ENCODE measurements around the gene LRRC18. TPM values are rescaled to one million over a fixed set of nuclear protein-coding genes. Genes with fewer than 3 reads are reported as not detected.

The LRRC18 gene
- polyA plus RNA-seq, 1 of the 3 experiments (the other 2 are of a cell fraction): not detected

DNA sequence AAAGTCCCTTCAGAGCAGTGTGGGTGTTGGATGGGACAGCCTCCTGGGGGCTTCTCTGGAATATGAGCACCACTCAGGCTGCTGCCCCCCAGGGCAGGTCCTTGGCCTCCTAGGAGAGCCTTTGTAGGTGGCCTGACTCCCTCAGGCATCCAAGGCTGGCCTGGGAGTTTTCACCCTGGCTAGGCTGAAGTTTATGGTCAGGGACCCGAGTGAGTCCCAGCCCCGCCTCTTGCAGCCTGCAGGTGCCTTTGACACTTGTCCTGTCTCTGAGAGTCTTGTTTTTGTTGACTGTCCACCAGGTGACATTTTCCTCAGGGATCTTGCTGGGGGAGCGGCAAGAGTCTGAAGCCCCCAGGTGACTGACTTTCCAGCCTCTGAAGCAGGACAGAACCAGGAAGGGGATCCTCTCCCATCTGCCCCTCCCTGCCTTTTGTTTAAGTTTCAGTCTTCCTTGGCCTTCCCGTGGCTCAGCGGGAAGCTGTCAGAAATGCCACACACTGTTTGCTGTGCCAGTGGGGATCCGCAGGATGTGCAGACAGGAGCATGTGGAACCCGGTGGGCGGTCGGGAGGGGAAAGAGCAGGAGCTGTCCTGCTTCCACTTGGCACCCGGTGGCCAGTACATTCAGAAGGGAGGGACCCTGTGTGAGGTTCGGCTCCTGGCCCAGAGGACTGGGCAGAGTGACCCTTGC lies 59.5 kb downstream of the LRRC18 start (continued):
- TF ChIP-seq, protein P1, sequence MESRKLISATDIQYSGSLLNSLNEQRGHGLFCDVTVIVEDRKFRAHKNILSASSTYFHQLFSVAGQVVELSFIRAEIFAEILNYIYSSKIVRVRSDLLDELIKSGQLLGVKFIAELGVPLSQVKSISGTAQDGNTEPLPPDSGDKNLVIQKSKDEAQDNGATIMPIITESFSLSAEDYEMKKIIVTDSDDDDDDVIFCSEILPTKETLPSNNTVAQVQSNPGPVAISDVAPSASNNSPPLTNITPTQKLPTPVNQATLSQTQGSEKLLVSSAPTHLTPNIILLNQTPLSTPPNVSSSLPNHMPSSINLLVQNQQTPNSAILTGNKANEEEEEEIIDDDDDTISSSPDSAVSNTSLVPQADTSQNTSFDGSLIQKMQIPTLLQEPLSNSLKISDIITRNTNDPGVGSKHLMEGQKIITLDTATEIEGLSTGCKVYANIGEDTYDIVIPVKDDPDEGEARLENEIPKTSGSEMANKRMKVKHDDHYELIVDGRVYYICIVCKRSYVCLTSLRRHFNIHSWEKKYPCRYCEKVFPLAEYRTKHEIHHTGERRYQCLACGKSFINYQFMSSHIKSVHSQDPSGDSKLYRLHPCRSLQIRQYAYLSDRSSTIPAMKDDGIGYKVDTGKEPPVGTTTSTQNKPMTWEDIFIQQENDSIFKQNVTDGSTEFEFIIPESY (IDR thresholded peaks at IDR 0.05; ENCODE audit: borderline replicate concordance, low read depth): no peak
- TF ChIP-seq, protein P2, sequence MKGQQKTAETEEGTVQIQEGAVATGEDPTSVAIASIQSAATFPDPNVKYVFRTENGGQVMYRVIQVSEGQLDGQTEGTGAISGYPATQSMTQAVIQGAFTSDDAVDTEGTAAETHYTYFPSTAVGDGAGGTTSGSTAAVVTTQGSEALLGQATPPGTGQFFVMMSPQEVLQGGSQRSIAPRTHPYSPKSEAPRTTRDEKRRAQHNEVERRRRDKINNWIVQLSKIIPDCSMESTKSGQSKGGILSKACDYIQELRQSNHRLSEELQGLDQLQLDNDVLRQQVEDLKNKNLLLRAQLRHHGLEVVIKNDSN (IDR thresholded peaks at IDR 0.05; ENCODE audit: borderline replicate concordance, low read depth): no peak
- TF ChIP-seq SIN3A (IDR thresholded peaks at IDR 0.05; ENCODE audit: borderline replicate concordance, low read depth, low read length) (no peak), MXI1 (IDR thresholded peaks at IDR 0.05; ENCODE audit: low read depth, low read length) (no peak), POLR2AphosphoS5 (IDR thresholded peaks at IDR 0.05; ENCODE audit: low read depth, low read length) (no peak)
- TF ChIP-seq, protein P3, sequence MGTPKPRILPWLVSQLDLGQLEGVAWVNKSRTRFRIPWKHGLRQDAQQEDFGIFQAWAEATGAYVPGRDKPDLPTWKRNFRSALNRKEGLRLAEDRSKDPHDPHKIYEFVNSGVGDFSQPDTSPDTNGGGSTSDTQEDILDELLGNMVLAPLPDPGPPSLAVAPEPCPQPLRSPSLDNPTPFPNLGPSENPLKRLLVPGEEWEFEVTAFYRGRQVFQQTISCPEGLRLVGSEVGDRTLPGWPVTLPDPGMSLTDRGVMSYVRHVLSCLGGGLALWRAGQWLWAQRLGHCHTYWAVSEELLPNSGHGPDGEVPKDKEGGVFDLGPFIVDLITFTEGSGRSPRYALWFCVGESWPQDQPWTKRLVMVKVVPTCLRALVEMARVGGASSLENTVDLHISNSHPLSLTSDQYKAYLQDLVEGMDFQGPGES (IDR thresholded peaks at IDR 0.05; ENCODE audit: low read depth, low read length): no peak

DNA sequence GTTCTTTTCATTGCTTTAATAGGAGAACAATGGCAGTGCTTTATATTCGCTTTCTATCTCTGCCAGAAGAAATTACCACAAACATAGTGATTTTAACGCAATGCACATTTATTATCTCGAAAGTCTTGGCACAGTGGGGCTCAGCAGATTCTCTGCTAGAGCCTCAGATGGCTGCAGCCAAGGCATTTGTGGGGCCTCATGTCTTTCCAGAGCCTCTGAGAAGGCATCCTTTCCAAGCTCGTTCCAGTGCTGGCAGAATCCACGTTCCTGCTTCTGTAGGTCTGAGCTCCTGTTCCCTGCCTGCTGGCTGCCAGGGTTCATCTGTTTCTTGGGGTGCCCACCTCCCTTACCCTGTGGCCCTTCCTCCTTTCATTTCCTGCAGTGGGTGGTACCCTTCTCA lies 60.2 kb downstream of the LRRC18 start:
- WGBS (ENCODE audit: low lambda C conversion rate): 25% methylated on average over 5 of the region's 5 CpGs
- TF ChIP-seq SIN3A (IDR thresholded peaks at IDR 0.05; ENCODE audit: borderline replicate concordance, low read depth, low read length): no peak
- Histone ChIP-seq H3K4me1 (ENCODE audit: control insufficient read depth in 1 of 2, insufficient read depth in 2 of 2, low read depth in 1 of 2, low read length in 1 of 2) (no peaks in the 10 kb centered on the region; a peak in 1 of 4 replicates), H3K9ac (no peak overlapping the region), H3K36me3 (replicated peaks in 1 of 2; ENCODE audit: control insufficient read depth in 1 of 2, insufficient read depth in 2 of 2, low read length in 1 of 2) (no peaks in the 10 kb centered on the region), H3K27ac (ENCODE audit: low read depth in 2 of 2, low read length in 1 of 2) (no peak overlapping the region), H2AFZ (ENCODE audit: low read depth) (no peak overlapping the region), H3K4me3 (ENCODE audit: low read depth in 2 of 2, low read length in 1 of 2) (no peak overlapping the region), H3K4me2 (no peak overlapping the region), H3F3A (replicated peaks; ENCODE audit: insufficient read depth) (no peaks in the 10 kb centered on the region), H3K9me3 (no peaks in the 10 kb centered on the region), H3K9me2 (no peaks in the 10 kb centered on the region), H3K79me2 (ENCODE audit: insufficient read depth) (no peaks in the 10 kb centered on the region), H4K20me1 (ENCODE audit: insufficient read depth) (no peaks in the 10 kb centered on the region), H3K27me3 (ENCODE audit: insufficient read depth) (no peaks in the 10 kb centered on the region)
- ChIA-PET POLR2A (no interaction called here), CTCF (interaction anchor here (0.7 to 2.9 kb wide), 4 partner anchors 12 to 633 kb away, joined by 3 to 8 read pairs (median 3); no protein-coding TSS in a partner anchor)
- no peak for DNase-seq

DNA sequence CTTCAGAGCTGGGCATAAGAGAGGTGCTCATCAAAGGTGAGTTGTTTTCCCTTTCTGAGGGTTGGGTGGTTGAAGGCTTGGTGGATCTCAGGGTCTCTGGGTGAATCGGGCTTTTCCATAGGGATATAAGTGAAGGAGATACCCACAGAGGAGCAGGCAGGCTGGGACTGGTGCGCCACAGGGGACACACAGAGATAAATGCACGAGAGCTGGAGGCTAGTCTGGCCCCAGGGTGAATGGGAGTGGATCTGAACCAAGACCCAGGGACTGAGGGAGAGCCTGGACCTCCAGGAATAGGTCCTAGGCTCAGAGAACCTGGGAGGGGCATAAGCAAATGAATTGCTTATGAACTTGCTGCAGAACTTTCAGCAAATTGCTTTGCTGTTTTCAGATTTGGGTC lies 61.5 kb downstream of the LRRC18 start:
- H3K27me3 ChIP-seq (ENCODE audit: insufficient read depth): no peaks in the 10 kb centered on the region
- no peaks in the 10 kb centered on the region for H3K9me2 ChIP-seq
- H3K4me3 ChIP-seq (ENCODE audit: low read depth in 2 of 2, low read length in 1 of 2): no peak overlapping the region
- no peaks in the 10 kb centered on the region for H3K36me3 ChIP-seq (replicated peaks in 1 of 2; ENCODE audit: control insufficient read depth in 1 of 2, insufficient read depth in 2 of 2, low read length in 1 of 2)
- TF ChIP-seq RCOR1 (IDR thresholded peaks at IDR 0.05; ENCODE audit: low read length) (no peak), EZH2phosphoT487 (IDR thresholded peaks at IDR 0.05; ENCODE audit: borderline replicate concordance, low read depth) (no peak), FOSL2 (IDR thresholded peaks at IDR 0.05; ENCODE audit: borderline replicate concordance, low read depth) (no peak), NFIC (IDR thresholded peaks at IDR 0.05; ENCODE audit: borderline replicate concordance) (no peak), FOXJ3 (CRISPR knock-in tag; IDR thresholded peaks at IDR 0.05) (no peak), RAD21 (IDR thresholded peaks at IDR 0.05; ENCODE audit: low read length) (no peak)
- TF ChIP-seq, protein P4, sequence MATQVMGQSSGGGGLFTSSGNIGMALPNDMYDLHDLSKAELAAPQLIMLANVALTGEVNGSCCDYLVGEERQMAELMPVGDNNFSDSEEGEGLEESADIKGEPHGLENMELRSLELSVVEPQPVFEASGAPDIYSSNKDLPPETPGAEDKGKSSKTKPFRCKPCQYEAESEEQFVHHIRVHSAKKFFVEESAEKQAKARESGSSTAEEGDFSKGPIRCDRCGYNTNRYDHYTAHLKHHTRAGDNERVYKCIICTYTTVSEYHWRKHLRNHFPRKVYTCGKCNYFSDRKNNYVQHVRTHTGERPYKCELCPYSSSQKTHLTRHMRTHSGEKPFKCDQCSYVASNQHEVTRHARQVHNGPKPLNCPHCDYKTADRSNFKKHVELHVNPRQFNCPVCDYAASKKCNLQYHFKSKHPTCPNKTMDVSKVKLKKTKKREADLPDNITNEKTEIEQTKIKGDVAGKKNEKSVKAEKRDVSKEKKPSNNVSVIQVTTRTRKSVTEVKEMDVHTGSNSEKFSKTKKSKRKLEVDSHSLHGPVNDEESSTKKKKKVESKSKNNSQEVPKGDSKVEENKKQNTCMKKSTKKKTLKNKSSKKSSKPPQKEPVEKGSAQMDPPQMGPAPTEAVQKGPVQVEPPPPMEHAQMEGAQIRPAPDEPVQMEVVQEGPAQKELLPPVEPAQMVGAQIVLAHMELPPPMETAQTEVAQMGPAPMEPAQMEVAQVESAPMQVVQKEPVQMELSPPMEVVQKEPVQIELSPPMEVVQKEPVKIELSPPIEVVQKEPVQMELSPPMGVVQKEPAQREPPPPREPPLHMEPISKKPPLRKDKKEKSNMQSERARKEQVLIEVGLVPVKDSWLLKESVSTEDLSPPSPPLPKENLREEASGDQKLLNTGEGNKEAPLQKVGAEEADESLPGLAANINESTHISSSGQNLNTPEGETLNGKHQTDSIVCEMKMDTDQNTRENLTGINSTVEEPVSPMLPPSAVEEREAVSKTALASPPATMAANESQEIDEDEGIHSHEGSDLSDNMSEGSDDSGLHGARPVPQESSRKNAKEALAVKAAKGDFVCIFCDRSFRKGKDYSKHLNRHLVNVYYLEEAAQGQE (IDR thresholded peaks at IDR 0.05; ENCODE audit: low read depth, low read length): no peak
- TF ChIP-seq, protein P3 (IDR thresholded peaks at IDR 0.05; ENCODE audit: low read depth, low read length): no peak
- TF ChIP-seq, protein P5, sequence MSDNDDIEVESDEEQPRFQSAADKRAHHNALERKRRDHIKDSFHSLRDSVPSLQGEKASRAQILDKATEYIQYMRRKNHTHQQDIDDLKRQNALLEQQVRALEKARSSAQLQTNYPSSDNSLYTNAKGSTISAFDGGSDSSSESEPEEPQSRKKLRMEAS (IDR thresholded peaks at IDR 0.05; ENCODE audit: low read depth): no peak
- H3K79me2 ChIP-seq (ENCODE audit: insufficient read depth): no peaks in the 10 kb centered on the region
- H3K9ac ChIP-seq: no peak overlapping the region
- no peak for DNase-seq
- H3F3A ChIP-seq (replicated peaks; ENCODE audit: insufficient read depth): no peaks in the 10 kb centered on the region
- ChIA-PET CTCF (interaction anchor here (2.9 kb wide), 1 partner anchor 220 kb away, joined by 8 read pairs; no protein-coding TSS in a partner anchor), POLR2A (no interaction called here)
- WGBS (ENCODE audit: low lambda C conversion rate): 29% methylated on average over 3 of the region's 3 CpGs
- no peak overlapping the region for H2AFZ ChIP-seq (ENCODE audit: low read depth)
- H3K4me1 ChIP-seq (ENCODE audit: control insufficient read depth in 1 of 2, insufficient read depth in 2 of 2, low read depth in 1 of 2, low read length in 1 of 2): no peaks in the 10 kb centered on the region
- H3K9me3 ChIP-seq: no peaks in the 10 kb centered on the region
- H3K4me2 ChIP-seq: no peak overlapping the region
- H4K20me1 ChIP-seq (ENCODE audit: insufficient read depth): no peaks in the 10 kb centered on the region
- no peak overlapping the region for H3K27ac ChIP-seq (ENCODE audit: low read depth in 2 of 2, low read length in 1 of 2)

Data from SK-N-SH (cell line).